GM13977 (cell line): ENCODE results near the gene PEX19.

Source experiments
- DNase-seq: peaks from one replicate; pipeline ENCODE4 v3.0.0; 2012; ENCODE audit warnings: low spot score
- CTCF ChIP-seq: IDR thresholded peaks from 2 replicates; pipeline ENCODE4 v1.5.1; 2012; ENCODE audit warnings: mild to moderate bottlenecking, control low read depth; ENCODE audit not compliant: insufficient read depth; ENCODE audit errors: extremely low read depth, missing control alignments
- in situ Hi-C: fragments of 300-500 bp; cut with MboI; formaldehyde crosslinking; loops from one replicate; pipeline ENCODE4 v1.12.0; 2022; ENCODE audit warnings: low sequenced_read_pairs, low pct_unique_long_range_greater_than_20kb, mixed read lengths, inconsistent platforms; ENCODE audit not compliant: unreplicated experiment

Gene PEX19

DNA sequence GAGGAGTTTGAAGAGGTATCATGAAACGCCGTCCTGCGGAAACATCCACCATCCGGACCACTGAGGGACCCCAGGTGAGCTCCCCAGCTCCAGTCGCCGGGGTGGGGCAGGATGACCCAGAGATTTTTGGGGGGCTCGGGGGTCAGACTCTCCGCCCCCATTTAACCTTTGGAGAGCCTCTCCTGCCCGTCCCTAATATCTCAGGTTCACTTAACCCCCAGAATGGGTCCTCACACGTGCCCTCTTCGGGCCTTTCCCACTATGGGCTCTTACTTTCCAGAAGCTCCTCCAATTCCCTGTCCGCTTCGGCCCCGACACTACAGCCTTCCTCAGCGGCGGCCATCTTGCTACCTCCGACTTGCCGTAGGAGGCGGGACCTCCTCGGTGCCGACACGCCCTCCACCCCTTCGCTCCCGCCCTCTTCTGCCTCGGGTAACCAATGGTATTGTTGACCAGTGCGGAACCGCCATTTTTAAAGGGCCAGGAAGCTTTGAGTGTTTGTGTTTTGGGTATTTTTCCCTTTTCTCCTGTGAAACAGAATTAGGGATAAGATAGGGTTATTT lies at the start of gene PEX19:
PEX19 (minus strand) TSS at position 352 of the 563 bp plus-strand sequence; CDS start at position 343, 9 bp downstream.
- DNase-seq: peak; percentile 92
- TF ChIP-seq CTCF: no peak
- in situ Hi-C loops: no loop called here

GRCh38 chr1:160332516-160332915 lies 47.6 kb upstream of the PEX19 start:
- DNase-seq: no peak
- in situ Hi-C loops: no loop called here
- TF ChIP-seq CTCF: no peak

- DNase-seq: no peak
- TF ChIP-seq CTCF: no peak
- in situ Hi-C loops: no loop called here
These were observed 45.2 kb upstream of the PEX19 start for GRCh38 chr1:160330119-160330518.

DNA sequence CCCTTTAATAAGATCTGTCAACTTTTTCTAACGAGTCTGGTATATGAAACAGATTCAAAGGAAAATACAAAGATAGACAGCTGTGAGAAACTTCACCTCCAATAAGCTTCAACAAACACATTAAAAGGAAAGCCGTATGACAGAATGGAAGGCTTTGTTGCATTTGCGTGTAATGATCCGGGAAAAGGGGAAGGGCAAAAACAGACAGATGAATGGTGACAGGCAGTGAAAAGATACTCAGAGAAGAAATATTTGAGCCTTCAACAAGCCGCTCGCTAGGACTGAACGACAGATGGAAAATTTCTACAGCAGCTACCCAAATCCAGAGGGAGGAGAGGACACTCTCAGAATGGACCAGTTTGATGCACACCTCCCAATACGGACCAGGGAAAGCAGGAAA lies 43.3 kb upstream of the PEX19 start:
- TF ChIP-seq CTCF: no peak
- in situ Hi-C loops: no loop called here
- no peak for DNase-seq

- TF ChIP-seq CTCF: no peak
- DNase-seq: no peak
- in situ Hi-C loops: no loop called here
These were observed 41.5 kb upstream of the PEX19 start for GRCh38 chr1:160326418-160326817.

DNA sequence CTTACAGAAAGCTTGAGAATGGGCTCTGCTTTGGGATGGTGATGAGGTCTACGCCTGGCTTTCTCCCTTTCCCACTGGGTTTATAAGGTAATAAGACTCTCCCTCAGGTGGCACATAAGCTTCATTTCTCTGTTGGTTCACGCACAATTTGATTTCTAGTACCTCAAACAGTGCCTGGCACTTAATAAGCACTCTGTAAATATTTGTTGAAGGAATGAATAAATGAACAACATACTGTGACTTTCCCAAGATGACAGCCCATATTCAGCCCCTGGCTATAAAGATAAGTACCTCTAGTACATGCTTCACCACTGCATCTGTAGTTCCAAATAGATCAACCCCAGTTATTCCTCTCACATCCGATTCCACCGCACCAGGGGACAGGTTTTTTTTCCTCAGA lies 40.3 kb upstream of the PEX19 start:
- no peak for TF ChIP-seq CTCF
- in situ Hi-C loops: no loop called here
- no peak for DNase-seq

DNA sequence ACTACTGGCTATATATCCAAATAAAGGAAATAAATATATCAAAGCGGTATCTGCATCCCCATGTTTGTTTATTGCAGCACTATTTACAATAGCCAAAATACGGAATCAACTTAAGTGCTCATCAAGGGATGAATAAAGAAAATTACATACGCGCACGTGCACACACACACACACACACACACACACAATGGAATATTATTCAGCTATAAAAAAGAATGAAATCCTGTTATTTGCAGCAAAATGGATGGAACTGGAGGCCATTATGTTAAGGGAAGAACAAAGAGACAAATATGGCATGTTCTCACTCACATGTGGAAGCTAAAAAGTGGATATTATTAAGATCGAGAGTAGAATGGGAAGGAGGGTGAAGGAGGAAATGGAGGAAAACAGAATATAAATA lies 37.9 kb upstream of the PEX19 start:
- TF ChIP-seq CTCF: no peak
- no peak for DNase-seq
- in situ Hi-C loops: no loop called here
